AG09319 (cell line): ENCODE measurements around the gene TTC28.
"Not testable (repeated sequence)": the region's sequence is repeated elsewhere in the genome, so short reads cannot be mapped to it uniquely, and the experiment has no call there.

Source experiments
- DNase-seq: peaks from one replicate; pipeline ENCODE4 v3.0.0-alpha.2; 2010; ENCODE audit warnings: low read depth; ENCODE audit errors: extremely low read depth
- TF ChIP-seq, protein P1 (sequence below): IDR thresholded peaks from 2 replicates; pipeline ENCODE4 v1.5.1; 2011; ENCODE audit warnings: low read depth, mild to moderate bottlenecking, inconsistent platforms, low read length, moderate library complexity

TTC28 gene

DNA sequence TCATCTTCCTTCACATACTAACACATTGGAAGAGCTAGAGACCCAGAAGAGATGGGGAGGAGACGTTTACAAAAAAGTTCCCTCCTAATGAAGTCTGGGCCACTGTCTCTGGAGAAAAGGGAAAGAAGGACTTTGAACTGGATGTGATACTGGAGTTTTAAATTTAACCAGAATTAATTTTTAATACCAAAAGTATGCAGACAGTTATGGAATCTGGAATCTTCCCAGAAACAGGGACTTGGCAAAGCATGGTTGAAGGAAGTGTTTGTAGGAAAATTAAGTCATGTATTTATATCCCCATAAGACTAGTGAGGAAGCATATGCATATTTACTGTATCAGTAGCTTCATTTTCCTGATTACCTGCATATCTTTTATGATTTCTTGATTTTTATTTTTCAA lies 215.5 kb downstream of the TTC28 start:
- TF ChIP-seq, protein P1, sequence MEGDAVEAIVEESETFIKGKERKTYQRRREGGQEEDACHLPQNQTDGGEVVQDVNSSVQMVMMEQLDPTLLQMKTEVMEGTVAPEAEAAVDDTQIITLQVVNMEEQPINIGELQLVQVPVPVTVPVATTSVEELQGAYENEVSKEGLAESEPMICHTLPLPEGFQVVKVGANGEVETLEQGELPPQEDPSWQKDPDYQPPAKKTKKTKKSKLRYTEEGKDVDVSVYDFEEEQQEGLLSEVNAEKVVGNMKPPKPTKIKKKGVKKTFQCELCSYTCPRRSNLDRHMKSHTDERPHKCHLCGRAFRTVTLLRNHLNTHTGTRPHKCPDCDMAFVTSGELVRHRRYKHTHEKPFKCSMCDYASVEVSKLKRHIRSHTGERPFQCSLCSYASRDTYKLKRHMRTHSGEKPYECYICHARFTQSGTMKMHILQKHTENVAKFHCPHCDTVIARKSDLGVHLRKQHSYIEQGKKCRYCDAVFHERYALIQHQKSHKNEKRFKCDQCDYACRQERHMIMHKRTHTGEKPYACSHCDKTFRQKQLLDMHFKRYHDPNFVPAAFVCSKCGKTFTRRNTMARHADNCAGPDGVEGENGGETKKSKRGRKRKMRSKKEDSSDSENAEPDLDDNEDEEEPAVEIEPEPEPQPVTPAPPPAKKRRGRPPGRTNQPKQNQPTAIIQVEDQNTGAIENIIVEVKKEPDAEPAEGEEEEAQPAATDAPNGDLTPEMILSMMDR, result no peak
- no peak for DNase-seq

DNA sequence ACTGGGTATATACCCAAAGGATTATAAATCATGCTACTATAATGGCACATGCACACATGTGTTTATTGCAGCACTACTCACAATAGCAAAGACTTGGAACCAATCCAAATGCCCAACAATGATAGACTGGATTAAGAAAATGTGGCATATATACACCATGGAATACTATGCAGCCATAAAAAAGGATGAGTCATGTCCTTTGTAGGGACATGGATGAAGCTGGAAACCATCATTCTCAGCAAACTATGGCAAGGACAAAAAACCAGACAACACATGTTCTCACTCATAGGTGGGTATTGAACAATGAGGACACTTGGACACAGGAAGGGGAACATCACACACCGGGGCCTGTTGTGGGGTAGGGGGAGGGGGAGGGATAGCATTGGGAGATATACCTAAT lies 216.2 kb downstream of the TTC28 start:
- not testable (repeated sequence) for DNase-seq

DNA sequence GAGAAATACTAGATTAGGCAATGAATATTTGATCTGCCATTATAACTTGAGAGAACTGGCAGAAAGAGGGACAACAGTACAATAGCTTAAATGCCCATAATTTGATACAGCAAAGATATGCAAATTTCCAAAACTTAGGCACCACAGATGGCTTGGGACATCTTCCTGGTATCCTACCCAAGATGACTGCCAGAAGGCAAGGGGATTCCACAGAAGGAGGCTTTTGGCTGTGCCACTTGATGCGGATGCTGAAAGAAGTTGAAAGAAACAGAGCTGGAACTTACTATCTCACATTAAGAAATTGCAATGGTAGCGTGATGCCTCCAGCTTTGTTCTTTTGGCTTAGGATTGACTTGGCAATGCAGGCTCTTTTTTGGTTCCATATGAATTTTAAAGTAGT lies 216.7 kb downstream of the TTC28 start:
- TF ChIP-seq, protein P1, result no peak
- no peak for DNase-seq

DNA sequence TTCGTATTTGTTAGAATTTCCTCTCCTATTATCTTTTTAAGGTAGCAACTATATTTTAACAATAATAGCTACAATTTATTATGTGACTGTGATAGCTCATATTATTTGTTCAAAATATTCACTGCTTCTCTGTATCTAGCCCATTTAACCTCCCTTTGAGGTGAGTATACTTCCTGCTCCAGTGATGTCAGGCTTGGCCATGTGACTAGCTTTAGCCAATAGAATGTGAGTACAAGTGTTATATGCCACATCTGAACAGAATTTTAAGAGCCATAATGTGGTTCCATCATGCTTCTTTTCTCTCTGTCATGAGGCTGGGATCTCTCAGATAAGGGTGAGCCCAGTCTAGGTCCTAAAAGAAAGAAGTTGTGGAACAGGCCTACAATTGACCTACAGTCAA lies 217.6 kb downstream of the TTC28 start:
- DNase-seq, result no peak
- TF ChIP-seq, protein P1, result no peak

DNA sequence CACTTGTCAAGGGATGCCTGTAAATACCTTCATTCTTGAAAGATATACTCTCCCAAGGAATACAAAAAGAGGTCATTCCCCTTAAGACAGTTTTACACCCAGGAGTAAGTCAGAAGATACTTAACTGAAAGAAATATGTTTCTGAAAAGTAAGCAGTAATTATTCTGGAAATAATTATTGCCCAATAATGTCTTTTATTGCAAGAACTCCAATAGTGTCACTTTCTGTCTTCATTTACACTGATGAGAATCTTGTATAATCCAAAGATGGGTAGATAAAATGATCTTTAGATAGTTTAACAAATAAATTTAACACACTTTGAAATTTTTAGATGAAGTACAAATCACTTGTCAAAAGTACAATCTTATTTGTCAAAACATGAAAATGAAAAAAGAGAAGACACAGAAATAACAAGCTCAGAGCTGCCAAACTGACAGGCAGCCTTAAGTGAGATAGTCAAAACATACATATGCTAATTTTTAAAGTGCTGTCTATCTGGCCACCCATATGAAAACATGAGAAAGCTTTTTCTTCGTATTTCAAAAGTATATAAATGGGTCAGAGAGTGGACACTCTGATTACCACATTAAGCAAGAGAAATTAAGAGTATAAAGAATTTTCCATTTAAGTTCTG lies 225.1 kb downstream of the TTC28 start:
- TF ChIP-seq, protein P1, result no peak
- no peak for DNase-seq

DNA sequence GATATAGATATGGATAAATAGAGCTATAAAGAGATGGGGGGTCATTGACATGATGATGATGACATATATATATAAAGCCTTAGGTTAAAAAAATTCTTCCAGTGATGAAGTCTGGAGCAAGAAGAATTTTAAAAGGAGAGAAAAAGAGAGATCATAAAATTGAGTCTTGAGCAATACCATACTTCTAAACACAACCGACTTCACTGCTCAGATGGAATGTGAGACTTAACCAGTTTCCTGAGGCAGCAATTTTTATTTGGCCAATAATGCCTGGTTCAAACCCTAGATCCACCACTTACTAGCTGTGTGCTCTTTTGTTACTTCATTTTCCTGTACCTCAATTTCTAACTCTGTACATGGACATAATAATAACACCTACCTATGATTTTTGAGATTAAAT lies 229.5 kb downstream of the TTC28 start:
- TF ChIP-seq, protein P1, result no peak
- DNase-seq, result no peak

DNA sequence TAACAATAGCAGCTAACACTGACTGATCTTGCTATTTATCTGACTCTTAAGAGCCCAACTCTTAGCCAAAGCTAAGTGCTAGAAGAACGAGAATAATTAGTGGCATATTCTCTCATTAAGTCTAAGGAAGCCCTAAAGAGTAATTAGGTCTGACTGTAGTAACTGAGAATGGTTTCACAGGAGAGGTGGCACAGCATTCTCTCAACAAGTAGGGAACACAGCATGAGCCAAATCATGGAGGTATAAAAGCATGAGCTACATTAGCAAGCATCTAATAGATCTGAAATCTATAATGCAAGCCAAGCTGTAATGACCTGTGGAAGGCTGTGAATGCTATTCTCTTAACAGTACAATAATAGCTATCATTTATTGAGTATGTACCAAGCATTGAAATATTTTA lies 230.6 kb downstream of the TTC28 start:
- TF ChIP-seq, protein P1, result no peak
- no peak for DNase-seq

DNA sequence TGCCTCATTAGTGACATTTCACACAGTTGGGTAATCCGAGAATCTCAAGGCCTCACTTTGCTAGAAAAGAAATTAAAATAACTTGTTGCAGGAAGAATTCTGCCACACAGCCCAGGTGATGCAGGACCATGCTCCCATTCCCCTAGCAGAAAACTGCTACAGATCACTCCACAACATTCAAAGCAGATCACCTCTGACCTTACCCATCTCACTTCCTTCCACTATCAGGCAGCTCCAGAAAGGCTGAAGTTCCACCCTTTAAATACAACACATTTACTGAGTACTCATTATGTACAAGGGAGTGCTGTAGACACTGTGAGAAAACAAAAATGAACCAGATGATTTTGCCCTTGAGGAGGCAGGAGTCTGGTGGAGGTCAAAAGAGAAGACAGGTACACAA lies 231.0 kb downstream of the TTC28 start:
- TF ChIP-seq, protein P1, result no peak

More for the DNA sequence above, 231.0 kb downstream of the TTC28 start:
- DNase-seq, result no peak
